Measurements from ENCODE around the gene DMRT3.

GRCh38 chr9:1008216-1008615, 31.8 kb downstream of the DMRT3 start:
- no peak for TF ChIP-seq POLR2AphosphoS5 (IDR thresholded peaks at IDR 0.05; ENCODE audit: low read depth, low read length)
- TF ChIP-seq, protein P1, sequence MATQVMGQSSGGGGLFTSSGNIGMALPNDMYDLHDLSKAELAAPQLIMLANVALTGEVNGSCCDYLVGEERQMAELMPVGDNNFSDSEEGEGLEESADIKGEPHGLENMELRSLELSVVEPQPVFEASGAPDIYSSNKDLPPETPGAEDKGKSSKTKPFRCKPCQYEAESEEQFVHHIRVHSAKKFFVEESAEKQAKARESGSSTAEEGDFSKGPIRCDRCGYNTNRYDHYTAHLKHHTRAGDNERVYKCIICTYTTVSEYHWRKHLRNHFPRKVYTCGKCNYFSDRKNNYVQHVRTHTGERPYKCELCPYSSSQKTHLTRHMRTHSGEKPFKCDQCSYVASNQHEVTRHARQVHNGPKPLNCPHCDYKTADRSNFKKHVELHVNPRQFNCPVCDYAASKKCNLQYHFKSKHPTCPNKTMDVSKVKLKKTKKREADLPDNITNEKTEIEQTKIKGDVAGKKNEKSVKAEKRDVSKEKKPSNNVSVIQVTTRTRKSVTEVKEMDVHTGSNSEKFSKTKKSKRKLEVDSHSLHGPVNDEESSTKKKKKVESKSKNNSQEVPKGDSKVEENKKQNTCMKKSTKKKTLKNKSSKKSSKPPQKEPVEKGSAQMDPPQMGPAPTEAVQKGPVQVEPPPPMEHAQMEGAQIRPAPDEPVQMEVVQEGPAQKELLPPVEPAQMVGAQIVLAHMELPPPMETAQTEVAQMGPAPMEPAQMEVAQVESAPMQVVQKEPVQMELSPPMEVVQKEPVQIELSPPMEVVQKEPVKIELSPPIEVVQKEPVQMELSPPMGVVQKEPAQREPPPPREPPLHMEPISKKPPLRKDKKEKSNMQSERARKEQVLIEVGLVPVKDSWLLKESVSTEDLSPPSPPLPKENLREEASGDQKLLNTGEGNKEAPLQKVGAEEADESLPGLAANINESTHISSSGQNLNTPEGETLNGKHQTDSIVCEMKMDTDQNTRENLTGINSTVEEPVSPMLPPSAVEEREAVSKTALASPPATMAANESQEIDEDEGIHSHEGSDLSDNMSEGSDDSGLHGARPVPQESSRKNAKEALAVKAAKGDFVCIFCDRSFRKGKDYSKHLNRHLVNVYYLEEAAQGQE (IDR thresholded peaks at IDR 0.05; ENCODE audit: insufficient read depth in 1 of 2, low read depth in 2 of 2, low read length in 2 of 2), result no peak
- TF ChIP-seq FOXP2 (optimal IDR thresholded peaks at IDR 0.05; ENCODE audit: borderline replicate concordance, extremely low read depth, extremely low read length, insufficient read depth), result no peak
- TF ChIP-seq TAF1 (IDR thresholded peaks at IDR 0.05; ENCODE audit: borderline replicate concordance, insufficient read depth, low read length), result no peak
- no peak for TF ChIP-seq SIN3A (IDR thresholded peaks at IDR 0.05; ENCODE audit: borderline replicate concordance, insufficient read depth, low read length)
